Heart left ventricle (tissue), 13 donors: ENCODE data around the gene SREK1.

Experiments used
- CTCF ChIP-seq, 12 donors: fragments of 200-600 bp; sonication (generic) in 4 of 12; IDR thresholded peaks; one replicate each; pipeline versions ENCODE4 v1.5.0 to v1.8.0; 2018 to 2022; ENCODE audit warnings: antibody characterized with exemption in 12 of 12, mild to moderate bottlenecking in 5 of 12
- POLR2A ChIP-seq, 2 donors: fragments of 450-650 bp; IDR thresholded peaks; one replicate each; pipeline ENCODE4 v1.6.1; 2017; ENCODE audit warnings: antibody characterized with exemption in 2 of 2, mild to moderate bottlenecking in 2 of 2, moderate library complexity in 2 of 2
- donor health status: ischemic (EF 13 %, LVEDD 7.1; RV severe dilation, severe dysfunction).
- donor health status: DM: no; HTN: yes; CAD: no.
- donor health status: DM: no; HTN: no; CAD: no.
- donor health status: ischemic (EF 25% LVEDD 6.9; RV normal size, moderate dysfunction).
- donor health status: ischemic (EF 25% LVEDD 5.7; RV mildly dilated, moderate dysfunction).
- donor health status: ischemic (EF 35%, LVEDD 5.7; RV mildly dilated, moderate dysfunction).
- donor health status: nonischemic (EF 11% LVEDD 7.7; RV severe dilation, severe dysfunction).
- donor health status: DM: yes; HTN: yes; CAD: no.
- donor health status: PGD.
- donor health status: ischemic (EF 29% LVEDD 5.4; RV normal size, mild dysfunction).
- donor health status: nonischemic (EF 23%, LVEDD 6.1; RV moderate dilation, normal function).

- TF ChIP-seq CTCF (IDR thresholded peaks at IDR 0.05), result no peak
- TF ChIP-seq POLR2A (IDR thresholded peaks at IDR 0.05), result no peak
These were observed 86.5 kb downstream of the SREK1 start for GRCh38 chr5:66230551-66230950.
